ENCODE results near the gene HS3ST3A1.

DNA sequence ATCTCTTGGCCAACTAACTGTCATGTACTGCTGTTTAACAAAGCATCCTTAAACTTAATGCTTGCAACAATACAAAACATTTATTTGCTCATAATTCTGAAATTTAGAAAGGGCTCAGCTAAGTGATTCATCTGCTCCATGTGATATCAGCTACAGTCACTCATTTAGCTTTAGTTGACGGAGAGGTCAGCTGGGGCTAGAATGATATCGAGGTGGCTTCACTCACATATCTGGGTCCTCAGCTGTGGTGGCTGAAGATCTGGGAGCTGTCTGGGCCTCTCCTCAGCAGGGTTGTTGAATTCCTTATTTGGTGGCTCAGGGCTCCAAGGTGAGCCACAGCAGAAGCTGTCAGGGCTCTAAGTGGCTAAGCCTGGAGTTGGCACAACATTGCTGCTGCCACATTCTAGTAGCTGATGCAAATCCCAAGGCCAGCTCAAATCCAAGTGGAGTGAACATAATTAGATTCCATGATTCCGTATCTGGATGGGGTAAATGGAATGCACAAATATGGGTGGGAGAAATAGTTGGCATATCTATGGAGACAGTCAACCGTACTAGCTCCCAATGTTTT is 62.8 kb downstream of the HS3ST3A1 start:
- TF ChIP-seq, protein P1, sequence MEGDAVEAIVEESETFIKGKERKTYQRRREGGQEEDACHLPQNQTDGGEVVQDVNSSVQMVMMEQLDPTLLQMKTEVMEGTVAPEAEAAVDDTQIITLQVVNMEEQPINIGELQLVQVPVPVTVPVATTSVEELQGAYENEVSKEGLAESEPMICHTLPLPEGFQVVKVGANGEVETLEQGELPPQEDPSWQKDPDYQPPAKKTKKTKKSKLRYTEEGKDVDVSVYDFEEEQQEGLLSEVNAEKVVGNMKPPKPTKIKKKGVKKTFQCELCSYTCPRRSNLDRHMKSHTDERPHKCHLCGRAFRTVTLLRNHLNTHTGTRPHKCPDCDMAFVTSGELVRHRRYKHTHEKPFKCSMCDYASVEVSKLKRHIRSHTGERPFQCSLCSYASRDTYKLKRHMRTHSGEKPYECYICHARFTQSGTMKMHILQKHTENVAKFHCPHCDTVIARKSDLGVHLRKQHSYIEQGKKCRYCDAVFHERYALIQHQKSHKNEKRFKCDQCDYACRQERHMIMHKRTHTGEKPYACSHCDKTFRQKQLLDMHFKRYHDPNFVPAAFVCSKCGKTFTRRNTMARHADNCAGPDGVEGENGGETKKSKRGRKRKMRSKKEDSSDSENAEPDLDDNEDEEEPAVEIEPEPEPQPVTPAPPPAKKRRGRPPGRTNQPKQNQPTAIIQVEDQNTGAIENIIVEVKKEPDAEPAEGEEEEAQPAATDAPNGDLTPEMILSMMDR (conservative IDR thresholded peaks at IDR 0.05; ENCODE audit: low read depth, low read length) = no peak
- no peak for TF ChIP-seq SMC3 (IDR thresholded peaks at IDR 0.05; ENCODE audit: low read depth, low read length)
- TF ChIP-seq MXI1 (IDR thresholded peaks at IDR 0.05; ENCODE audit: borderline replicate concordance, low read depth, low read length) = no peak
- no peak for TF ChIP-seq POLR2A (IDR thresholded peaks at IDR 0.05; ENCODE audit: low read depth, low read length)
- TF ChIP-seq RAD21 (IDR thresholded peaks at IDR 0.05; ENCODE audit: low read length) = no peak
- no peak for TF ChIP-seq FOS (IDR thresholded peaks at IDR 0.05; ENCODE audit: low read depth, low read length)
- TF ChIP-seq MAFK (IDR thresholded peaks at IDR 0.05; ENCODE audit: low read depth, low read length) = no peak
- TF ChIP-seq RFX5 (IDR thresholded peaks at IDR 0.05; ENCODE audit: low read depth, low read length) = no peak
- TF ChIP-seq, protein P2, sequence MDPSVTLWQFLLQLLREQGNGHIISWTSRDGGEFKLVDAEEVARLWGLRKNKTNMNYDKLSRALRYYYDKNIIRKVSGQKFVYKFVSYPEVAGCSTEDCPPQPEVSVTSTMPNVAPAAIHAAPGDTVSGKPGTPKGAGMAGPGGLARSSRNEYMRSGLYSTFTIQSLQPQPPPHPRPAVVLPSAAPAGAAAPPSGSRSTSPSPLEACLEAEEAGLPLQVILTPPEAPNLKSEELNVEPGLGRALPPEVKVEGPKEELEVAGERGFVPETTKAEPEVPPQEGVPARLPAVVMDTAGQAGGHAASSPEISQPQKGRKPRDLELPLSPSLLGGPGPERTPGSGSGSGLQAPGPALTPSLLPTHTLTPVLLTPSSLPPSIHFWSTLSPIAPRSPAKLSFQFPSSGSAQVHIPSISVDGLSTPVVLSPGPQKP (IDR thresholded peaks at IDR 0.05; ENCODE audit: borderline replicate concordance, low read depth, low read length) = no peak
- no peak for TF ChIP-seq CEBPB (IDR thresholded peaks at IDR 0.05; ENCODE audit: low read depth, low read length)
- no peak for TF ChIP-seq CHD1 (IDR thresholded peaks at IDR 0.05; ENCODE audit: low read depth, low read length)
